Lower leg skin (tissue), 3 donors: ENCODE measurements around the gene PRRT1.

Experiments
- CTCF ChIP-seq, 3 donors: fragments of 450-650 bp; IDR thresholded peaks; one replicate each; pipeline ENCODE4 v1.5.1; 2016; ENCODE audit warnings: antibody characterized with exemption in 3 of 3, mild to moderate bottlenecking in 3 of 3, moderate library complexity in 2 of 3
- POLR2A ChIP-seq, 2 donors: fragments of 450-650 bp; IDR thresholded peaks; one replicate each; pipeline ENCODE4 v1.6.1; 2016 to 2017; ENCODE audit warnings: antibody characterized with exemption in 2 of 2, mild to moderate bottlenecking in 1 of 2, moderate library complexity in 1 of 2

- no peak for TF ChIP-seq CTCF (IDR thresholded peaks at IDR 0.05)
- TF ChIP-seq POLR2A (IDR thresholded peaks at IDR 0.05) = no peak
Measured at GRCh38 chr6:32120573-32121059, 31.1 kb downstream of the PRRT1 start.
